ENCODE measurements around the gene TRHDE. TPM values are rescaled to one million over a fixed set of nuclear protein-coding genes. Genes with fewer than 3 reads are reported as not detected.

Gene TRHDE
- 1 to 10 TPM; 3.7 to 6.2 TPM for total RNA-seq
- long read RNA-seq, result 0 reads

- intact Hi-C loops (cut with DNase I), result no loop called here
- DNase-seq (peak; percentile 44), ATAC-seq (peak; percentile 45 to 86)
These were observed at the start of gene TRHDE for GRCh38 chr12:72272091-72272661. TSS of gene TRHDE (plus strand) at chr12:72272370. CDS start at chr12:72272644, 274 bp downstream.

- intact Hi-C loops (cut with DNase I), result no loop called here
- no peak for ATAC-seq
- DNase-seq, result no peak
These were observed 45.7 kb upstream of the TRHDE start for GRCh38 chr12:72226510-72226909.

GRCh38 chr12:72228424-72228823 lies 43.7 kb upstream of the TRHDE start:
- intact Hi-C loops (cut with DNase I), result no loop called here
- DNase-seq, result no peak
- ATAC-seq, result no peak

GRCh38 chr12:72230589-72230988 lies 41.6 kb upstream of the TRHDE start:
- no peak for DNase-seq
- intact Hi-C loops (cut with DNase I), result no loop called here
- no peak for ATAC-seq

GRCh38 chr12:72234886-72235285 lies 37.3 kb upstream of the TRHDE start:
- DNase-seq, result no peak
- intact Hi-C loops (cut with DNase I), result no loop called here
- no peak for ATAC-seq

- intact Hi-C loops (cut with DNase I), result no loop called here
- DNase-seq (no peak), ATAC-seq (no peak)
These were observed 36.0 kb upstream of the TRHDE start for GRCh38 chr12:72236071-72236705.

- DNase-seq (no peak), ATAC-seq (no peak)
- intact Hi-C loops (cut with DNase I), result no loop called here
These were observed 30.6 kb upstream of the TRHDE start for GRCh38 chr12:72241552-72241951.

GRCh38 chr12:72242946-72243345 lies 29.2 kb upstream of the TRHDE start:
- intact Hi-C loops (cut with DNase I), result no loop called here
- no peak for ATAC-seq
- no peak for DNase-seq

GRCh38 chr12:72246370-72246769 lies 25.8 kb upstream of the TRHDE start:
- DNase-seq, result no peak
- intact Hi-C loops (cut with DNase I), result no loop called here
- no peak for ATAC-seq

- no peak for ATAC-seq
- no peak for DNase-seq
- intact Hi-C loops (cut with DNase I), result no loop called here
These were observed 21.8 kb upstream of the TRHDE start for GRCh38 chr12:72250346-72250745.

- no peak for ATAC-seq
- intact Hi-C loops (cut with DNase I), result no loop called here
- DNase-seq, result no peak
These were observed 15.4 kb upstream of the TRHDE start for GRCh38 chr12:72256725-72257124.

- ATAC-seq (no peak), DNase-seq (no peak)
- intact Hi-C loops (cut with DNase I), result no loop called here
These were observed 10.3 kb upstream of the TRHDE start for GRCh38 chr12:72261885-72262284.

GRCh38 chr12:72264548-72265175 lies 7.5 kb upstream of the TRHDE start:
- ATAC-seq (no peak), DNase-seq (no peak)
- intact Hi-C loops (cut with DNase I), result no loop called here

- no peak for ATAC-seq
- intact Hi-C loops (cut with DNase I), result no loop called here
- no peak for DNase-seq
These were observed 4.2 kb upstream of the TRHDE start for GRCh38 chr12:72267974-72268373.

- intact Hi-C loops (cut with DNase I), result no loop called here
These were observed 3.8 kb upstream of the TRHDE start for GRCh38 chr12:72268386-72268785.

GRCh38 chr12:72269491-72269890 lies 2.7 kb upstream of the TRHDE start:
- intact Hi-C loops (cut with DNase I), result no loop called here
- DNase-seq (no peak), ATAC-seq (no peak)

More at GRCh38 chr12:72268386-72268785, 3.8 kb upstream of the TRHDE start:
- DNase-seq (no peak), ATAC-seq (no peak)

- intact Hi-C loops (cut with DNase I), result no loop called here
- DNase-seq (no peak), ATAC-seq (no peak)
These were observed 1.9 kb upstream of the TRHDE start for GRCh38 chr12:72270246-72270645.

GRCh38 chr12:72270961-72271360 lies 1.2 kb upstream of the TRHDE start:
- ATAC-seq, result no peak
- no peak for DNase-seq
- intact Hi-C loops (cut with DNase I), result no loop called here

GRCh38 chr12:72271451-72272090 lies 599 bp upstream of the TRHDE start:
- DNase-seq (peak; percentile 20), ATAC-seq (peak in 1 of 2 donors; percentile 56)
- intact Hi-C loops (cut with DNase I), result no loop called here

- intact Hi-C loops (cut with DNase I), result no loop called here
- DNase-seq (peak; percentile 32), ATAC-seq (peak; percentile 19 to 40)
These were observed 745 bp downstream of the TRHDE start for GRCh38 chr12:72272731-72273498.

Measured in left cardiac atrium (tissue), 4 donors.